HUDEP-2 (cell line): Measurements from ENCODE around the gene ANXA4.

Source experiments
- DNase-seq, 76 experiments: peaks; one replicate each; lab custom pipeline; 2025; ENCODE audit not compliant: unreplicated experiment in 76 of 76; lab: John Stamatoyannopoulos, UW

The ANXA4 gene

GRCh38 chr2:69741575-69742321, at the start of gene ANXA4:
Gene ANXA4 (plus strand): TSS chr2:69742134. CDS start chr2:69781566, 39,432 bp downstream.
- peak in 63 of 76 experiments; percentile 5 to 74 (median 47) for DNase-seq

GRCh38 chr2:69692424-69692823, 49.5 kb upstream of the ANXA4 start:
- DNase-seq = no peak

GRCh38 chr2:69693059-69693774, 48.7 kb upstream of the ANXA4 start:
- no peak for DNase-seq

GRCh38 chr2:69693775-69694450, 48.0 kb upstream of the ANXA4 start:
- no peak for DNase-seq

GRCh38 chr2:69694894-69695849, 46.8 kb upstream of the ANXA4 start:
- DNase-seq = no peak

GRCh38 chr2:69695850-69696216, 46.1 kb upstream of the ANXA4 start:
- DNase-seq = no peak

- DNase-seq = no peak
These were observed 41.6 kb upstream of the ANXA4 start for GRCh38 chr2:69700381-69700780.

- DNase-seq = no peak
These were observed 40.6 kb upstream of the ANXA4 start for GRCh38 chr2:69701100-69701945.

- DNase-seq = no peak
These were observed 38.7 kb upstream of the ANXA4 start for GRCh38 chr2:69703189-69703588.

- no peak for DNase-seq
These were observed 37.5 kb upstream of the ANXA4 start for GRCh38 chr2:69704446-69704845.

- no peak for DNase-seq
These were observed 32.6 kb upstream of the ANXA4 start for GRCh38 chr2:69709290-69709689.

GRCh38 chr2:69711971-69712370, 30.0 kb upstream of the ANXA4 start:
- no peak for DNase-seq

- no peak for DNase-seq
These were observed 27.9 kb upstream of the ANXA4 start for GRCh38 chr2:69714024-69714423.

GRCh38 chr2:69714539-69715220, 27.3 kb upstream of the ANXA4 start:
- DNase-seq = peak in 73 of 76 experiments; percentile 5 to 89 (median 67)

- no peak for DNase-seq
These were observed 26.0 kb upstream of the ANXA4 start for GRCh38 chr2:69715964-69716363.

- DNase-seq = no peak
These were observed 25.3 kb upstream of the ANXA4 start for GRCh38 chr2:69716555-69717120.

- DNase-seq = no peak
These were observed 24.7 kb upstream of the ANXA4 start for GRCh38 chr2:69717186-69717585.

- no peak for DNase-seq
These were observed 24.1 kb upstream of the ANXA4 start for GRCh38 chr2:69717861-69718273.
